ENCODE measurements around the gene CCDC122.
A peak's percentile ranks its signal among the peaks of the same experiment; 100 is the strongest.

- peak; percentile 38; the same call in 1 of the 2 replicates for TF ChIP-seq CTCF (IDR thresholded peaks at IDR 0.05)
- no peak for TF ChIP-seq SIN3A (IDR thresholded peaks at IDR 0.05; ENCODE audit: borderline replicate concordance, insufficient read depth, low read depth, low read length)
- no peak for TF ChIP-seq REST (IDR thresholded peaks at IDR 0.05; ENCODE audit: insufficient read depth in 1 of 2, low read depth in 2 of 2, low read length in 1 of 2)
- no peak for TF ChIP-seq POLR2AphosphoS5 (IDR thresholded peaks at IDR 0.05; ENCODE audit: low read depth, low read length)
- no peak for TF ChIP-seq TCF7L2 (IDR thresholded peaks at IDR 0.05; ENCODE audit: low read depth, low read length)
Measured at GRCh38 chr13:43874504-43875092, 4.9 kb downstream of the CCDC122 start.
